ENCODE measurements around the gene SLCO4A1. TPM values are rescaled to one million over a fixed set of nuclear protein-coding genes. Genes with fewer than 3 reads are reported as not detected.

The SLCO4A1 gene
- total and polyA plus RNA-seq, 2 experiments from 2014 or later, result 0.22 to 0.43 TPM

DNA sequence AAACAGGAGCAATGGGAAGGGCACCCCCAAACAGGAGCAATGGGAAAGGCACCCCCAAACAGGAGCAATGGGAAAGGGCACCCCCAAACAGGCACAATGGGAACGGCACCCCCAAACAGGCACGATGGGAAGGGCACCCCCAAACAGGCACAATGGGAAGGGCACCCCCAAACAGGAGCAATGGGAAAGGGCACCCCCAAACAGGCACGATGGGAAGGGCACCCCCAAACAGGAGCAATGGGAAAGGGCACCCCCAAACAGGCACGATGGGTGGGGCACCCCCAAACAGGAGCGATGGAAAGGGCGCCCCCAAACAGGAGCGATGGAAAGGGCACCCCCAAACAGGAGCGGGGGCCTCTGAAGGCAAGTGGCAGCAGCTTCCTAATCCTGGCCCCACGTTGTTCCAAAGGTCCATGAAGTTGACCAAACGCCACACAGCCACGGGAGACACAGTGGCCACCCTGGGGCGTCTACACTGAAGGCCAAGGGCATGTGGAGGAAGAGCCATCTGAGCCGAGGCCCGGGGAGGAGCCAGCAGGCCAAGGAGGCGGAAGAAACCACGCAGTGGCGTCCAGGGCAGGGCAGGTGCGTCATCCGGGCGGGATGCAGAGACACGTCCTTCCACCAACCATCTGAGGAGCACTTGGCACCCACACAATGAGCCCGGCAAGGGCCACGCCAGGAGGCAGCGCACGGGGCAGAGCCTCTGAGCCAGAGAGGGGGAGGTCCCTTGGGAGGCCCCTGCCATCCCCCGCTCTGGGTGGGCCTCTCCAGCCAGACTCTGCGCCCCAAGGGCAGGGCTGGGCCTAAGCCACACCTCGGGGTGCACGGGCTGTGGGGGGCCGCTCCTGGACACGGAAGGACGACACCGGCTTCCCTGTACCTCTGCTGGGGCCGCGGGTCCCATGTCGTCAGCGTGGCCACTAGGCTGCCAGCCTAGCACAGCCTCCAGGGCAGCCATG, 44.8 kb downstream of the SLCO4A1 start:
- H3K4me2 ChIP-seq (ENCODE audit: unreplicated experiment), result no peak overlapping the region
- in situ Hi-C loops (cut with MboI), result no loop called here
- H3K9me2 ChIP-seq (ENCODE audit: insufficient read depth), result no peaks in the 10 kb centered on the region
- DNase-seq, result no peak
- H3K79me2 ChIP-seq (ENCODE audit: insufficient read depth), result no peaks in the 10 kb centered on the region
- H3K9ac ChIP-seq, result no peak overlapping the region
- no peaks in the 10 kb centered on the region for H3K4me1 ChIP-seq (ENCODE audit: insufficient read depth)
- H3K27ac ChIP-seq, result no peak overlapping the region
- no peaks in the 10 kb centered on the region for H3K36me3 ChIP-seq (ENCODE audit: low read depth)
- H3K27me3 ChIP-seq (replicated peaks; ENCODE audit: insufficient read depth), result peaks cover 15% of the 10 kb centered on the region
- TF ChIP-seq EZH2phosphoT487 (IDR thresholded peaks at IDR 0.05; ENCODE audit: insufficient read depth, low read depth) (no peak), EZH2 (IDR thresholded peaks at IDR 0.05; ENCODE audit: insufficient read depth, poor library complexity, severe bottlenecking) (no peak)
- 74 to 84% methylated on average over 24 to 37 of the region's 37 CpGs for WGBS, 2 experiments (ENCODE audit: low coverage in 1 of 2, low lambda C conversion rate in 2 of 2, missing lambda C conversion rate in 2 of 2)
- no peaks in the 10 kb centered on the region for H3F3A ChIP-seq (ENCODE audit: insufficient read depth)
- no peaks in the 10 kb centered on the region for H4K20me1 ChIP-seq (ENCODE audit: insufficient read depth)
- H3K4me3 ChIP-seq, result no peak overlapping the region
- no peak overlapping the region for H2AFZ ChIP-seq
- H3K9me3 ChIP-seq (ENCODE audit: low read depth), result no peaks in the 10 kb centered on the region

DNA sequence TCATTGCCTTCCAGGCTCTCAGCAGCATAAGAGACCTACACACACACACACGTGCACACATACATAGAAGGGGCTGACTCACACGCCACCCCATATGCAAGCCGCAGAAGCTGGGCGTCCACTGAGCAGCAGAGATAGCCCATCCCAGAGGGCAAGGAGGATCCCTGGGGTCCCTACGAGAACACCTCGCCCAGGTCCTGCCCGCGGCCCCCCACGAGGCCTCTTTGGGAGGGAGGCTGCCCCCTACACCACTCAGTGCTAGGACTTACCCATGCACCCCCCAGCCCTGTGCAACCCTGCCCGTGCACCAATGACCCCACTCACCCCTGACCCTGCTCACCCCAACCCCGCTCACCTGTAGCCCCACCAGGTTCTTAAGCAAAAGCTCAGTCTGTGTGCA, 45.8 kb downstream of the SLCO4A1 start:
- Histone ChIP-seq H3K9me2 (ENCODE audit: insufficient read depth) (no peaks in the 10 kb centered on the region), H3K27me3 (replicated peaks; ENCODE audit: insufficient read depth) (peaks cover 13% of the 10 kb centered on the region; the same call in 1 of the 2 replicates), H3F3A (ENCODE audit: insufficient read depth) (no peaks in the 10 kb centered on the region), H3K4me3 (no peak overlapping the region), H3K79me2 (ENCODE audit: insufficient read depth) (no peaks in the 10 kb centered on the region), H3K27ac (no peak overlapping the region), H3K36me3 (ENCODE audit: low read depth) (no peaks in the 10 kb centered on the region), H3K4me1 (ENCODE audit: insufficient read depth) (no peaks in the 10 kb centered on the region), H3K9me3 (ENCODE audit: low read depth) (no peaks in the 10 kb centered on the region), H4K20me1 (ENCODE audit: insufficient read depth) (no peaks in the 10 kb centered on the region), H3K4me2 (ENCODE audit: unreplicated experiment) (no peak overlapping the region), H3K9ac (no peak overlapping the region), H2AFZ (no peak overlapping the region)
- TF ChIP-seq EZH2 (IDR thresholded peaks at IDR 0.05; ENCODE audit: insufficient read depth, poor library complexity, severe bottlenecking), result no peak
- TF ChIP-seq EZH2phosphoT487 (IDR thresholded peaks at IDR 0.05; ENCODE audit: insufficient read depth, low read depth), result no peak
- in situ Hi-C loops (cut with MboI), result no loop called here
- DNase-seq, result no peak
- 73 to 75% methylated on average over 10 to 11 of the region's 11 CpGs for WGBS, 2 experiments (ENCODE audit: low coverage in 1 of 2, low lambda C conversion rate in 2 of 2, missing lambda C conversion rate in 2 of 2)

DNA sequence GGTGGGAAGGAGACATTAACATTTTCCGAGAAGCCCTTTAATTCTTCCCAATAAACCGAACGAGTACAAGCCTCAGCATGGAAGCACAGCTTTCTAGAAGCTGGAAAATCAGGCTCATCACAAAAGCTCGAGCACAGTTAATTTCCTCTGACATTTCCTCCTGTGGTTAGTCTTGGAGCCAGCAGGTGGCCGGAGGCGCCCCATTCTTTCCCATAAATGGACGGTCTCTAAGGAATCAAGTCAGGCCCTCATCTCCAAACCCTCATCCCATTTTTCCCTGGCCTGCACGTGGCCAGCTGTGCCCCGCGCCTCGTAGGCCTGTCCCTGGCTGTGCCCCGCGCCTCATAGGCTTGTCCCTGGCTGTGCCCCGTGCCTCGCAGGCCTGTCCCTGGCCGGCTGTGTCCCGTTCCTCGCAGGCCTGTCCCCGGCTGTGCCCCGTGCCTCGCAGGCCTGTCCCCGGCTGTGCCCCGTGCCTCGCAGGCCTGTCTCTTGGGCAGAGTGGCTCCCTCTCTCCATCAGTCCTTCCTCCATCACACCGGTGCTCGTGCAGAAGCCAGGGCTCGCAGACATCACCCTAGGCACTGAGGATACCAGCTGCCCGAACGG, 46.7 kb downstream of the SLCO4A1 start:
- Histone ChIP-seq H3K9me2 (ENCODE audit: insufficient read depth) (no peaks in the 10 kb centered on the region), H3K9ac (no peak overlapping the region), H3K79me2 (ENCODE audit: insufficient read depth) (no peaks in the 10 kb centered on the region), H3K27me3 (replicated peaks; ENCODE audit: insufficient read depth) (peaks cover 14% of the 10 kb centered on the region; the same call in 1 of the 2 replicates), H2AFZ (no peak overlapping the region), H3K4me3 (no peak overlapping the region), H3K36me3 (ENCODE audit: low read depth) (no peaks in the 10 kb centered on the region), H4K20me1 (ENCODE audit: insufficient read depth) (no peaks in the 10 kb centered on the region), H3K4me2 (ENCODE audit: unreplicated experiment) (no peak overlapping the region), H3K4me1 (ENCODE audit: insufficient read depth) (no peaks in the 10 kb centered on the region), H3K9me3 (ENCODE audit: low read depth) (no peaks in the 10 kb centered on the region), H3K27ac (no peak overlapping the region), H3F3A (ENCODE audit: insufficient read depth) (no peaks in the 10 kb centered on the region)
- TF ChIP-seq EZH2phosphoT487 (IDR thresholded peaks at IDR 0.05; ENCODE audit: insufficient read depth, low read depth) (no peak), EZH2 (IDR thresholded peaks at IDR 0.05; ENCODE audit: insufficient read depth, poor library complexity, severe bottlenecking) (no peak)
- WGBS, 2 experiments (ENCODE audit: low coverage in 1 of 2, low lambda C conversion rate in 2 of 2, missing lambda C conversion rate in 2 of 2), result 77 to 83% methylated on average over 27 to 29 of the region's 29 CpGs
- in situ Hi-C loops (cut with MboI), result no loop called here
- peak; percentile 10 for DNase-seq

DNA sequence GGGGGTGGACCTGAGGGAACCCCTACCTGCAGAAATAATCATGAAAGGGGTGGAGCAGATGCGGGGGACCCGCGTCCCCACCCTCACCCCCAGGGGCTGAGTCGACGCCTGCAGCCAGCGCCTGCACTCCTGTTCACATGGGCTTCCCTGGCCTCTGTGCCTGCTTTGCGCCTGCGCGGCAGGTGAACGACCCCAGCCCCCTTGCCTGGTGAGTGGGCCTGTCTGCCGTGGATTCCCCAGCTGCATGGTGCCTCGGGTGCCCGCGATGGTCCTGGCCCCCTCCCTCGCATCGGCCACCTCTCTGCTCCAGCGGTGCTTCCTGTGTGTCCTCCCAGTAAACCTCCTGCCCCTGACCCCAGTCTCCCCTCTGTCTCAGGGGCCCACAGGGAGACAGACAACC, 47.6 kb downstream of the SLCO4A1 start:
- TF ChIP-seq EZH2phosphoT487 (IDR thresholded peaks at IDR 0.05; ENCODE audit: insufficient read depth, low read depth) (no peak), EZH2 (IDR thresholded peaks at IDR 0.05; ENCODE audit: insufficient read depth, poor library complexity, severe bottlenecking) (no peak)
- Histone ChIP-seq H3K4me2 (ENCODE audit: unreplicated experiment) (no peak overlapping the region), H3K27ac (no peak overlapping the region), H3K27me3 (replicated peaks; ENCODE audit: insufficient read depth) (peaks cover 18% of the 10 kb centered on the region; the same call in 1 of the 2 replicates), H3K79me2 (ENCODE audit: insufficient read depth) (no peaks in the 10 kb centered on the region), H3K9ac (no peak overlapping the region), H3K36me3 (ENCODE audit: low read depth) (no peaks in the 10 kb centered on the region), H2AFZ (no peak overlapping the region), H3F3A (ENCODE audit: insufficient read depth) (no peaks in the 10 kb centered on the region), H4K20me1 (ENCODE audit: insufficient read depth) (no peaks in the 10 kb centered on the region), H3K9me3 (ENCODE audit: low read depth) (no peaks in the 10 kb centered on the region), H3K9me2 (ENCODE audit: insufficient read depth) (no peaks in the 10 kb centered on the region), H3K4me1 (ENCODE audit: insufficient read depth) (no peaks in the 10 kb centered on the region), H3K4me3 (no peak overlapping the region)
- no peak for DNase-seq
- in situ Hi-C loops (cut with MboI), result no loop called here
- 83 to 93% methylated on average over 15 to 17 of the region's 17 CpGs for WGBS, 2 experiments (ENCODE audit: low coverage in 1 of 2, low lambda C conversion rate in 2 of 2, missing lambda C conversion rate in 2 of 2)

Measured in GM23248 (cell line).